SK-N-SH treated with all-trans-retinoic acid at 6 μM for 48 hours (cell line): ENCODE measurements around the gene CHST5.

Source experiments
- ATAC-seq: fragments of 200-7000 bp; cut with Tn5 transposase; 3 replicates; pipeline ENCODE4 v1.9.1; 2020; ENCODE audit warnings: mild to moderate bottlenecking, moderate library complexity
- ARNTL ChIP-seq: fragments of 450-650 bp; formaldehyde crosslinking; IDR thresholded peaks from 2 replicates; pipeline ENCODE4 v1.5.0; 2020; ENCODE audit warnings: low read depth, mild to moderate bottlenecking, moderate library complexity, borderline replicate concordance
- BACH2 ChIP-seq: fragments of 250-450 bp; sonication (Bioruptor Pico); IDR thresholded peaks from 2 replicates; pipeline ENCODE4 v1.9.0; 2021; ENCODE audit warnings: mild to moderate bottlenecking, borderline replicate concordance
- CREB5 ChIP-seq: fragments of 250-450 bp; sonication (Bioruptor Pico); IDR thresholded peaks from 2 replicates; pipeline ENCODE4 v1.5.1; 2020; ENCODE audit warnings: low read depth, mild to moderate bottlenecking, moderate library complexity
- CSDC2 ChIP-seq: fragments of 250-450 bp; sonication (Bioruptor Pico); IDR thresholded peaks from 2 replicates; pipeline ENCODE4 v1.5.0; 2020; ENCODE audit warnings: mild to moderate bottlenecking, moderate library complexity
- CSRNP3 ChIP-seq: fragments of 250-450 bp; sonication (Bioruptor Pico); IDR thresholded peaks from 2 replicates; pipeline ENCODE4 v1.5.1; 2021; ENCODE audit warnings: mild to moderate bottlenecking, moderate library complexity
- ESRRG ChIP-seq: fragments of 250-450 bp; sonication (Bioruptor Pico); IDR thresholded peaks from 2 replicates; pipeline ENCODE4 v1.6.1; 2021; ENCODE audit warnings: mild to moderate bottlenecking
- GLIS3 ChIP-seq: fragments of 250-450 bp; sonication (Bioruptor Pico); IDR thresholded peaks from 2 replicates; pipeline ENCODE4 v1.5.0; 2020; ENCODE audit warnings: mild to moderate bottlenecking, moderate library complexity
- OSR1 ChIP-seq: fragments of 250-450 bp; sonication (Bioruptor Pico); IDR thresholded peaks from 2 replicates; pipeline ENCODE4 v1.8.0; 2022; ENCODE audit warnings: moderate library complexity, mild to moderate bottlenecking, inconsistent platforms
- PATZ1 ChIP-seq: fragments of 250-450 bp; sonication (Bioruptor Pico); IDR thresholded peaks from 2 replicates; pipeline ENCODE4 v1.8.0; 2020; ENCODE audit warnings: mild to moderate bottlenecking, moderate library complexity, borderline replicate concordance
- POU6F1 ChIP-seq: fragments of 250-450 bp; sonication (Bioruptor Pico); IDR thresholded peaks from 2 replicates; pipeline ENCODE4 v1.8.0; 2021; ENCODE audit warnings: low read depth, mild to moderate bottlenecking, moderate library complexity, borderline replicate concordance
- PPARA ChIP-seq: fragments of 250-450 bp; sonication (Bioruptor Pico); IDR thresholded peaks from 2 replicates; pipeline ENCODE4 v1.5.0; 2020; ENCODE audit warnings: mild to moderate bottlenecking, borderline replicate concordance
- SNAI2 ChIP-seq: fragments of 250-450 bp; sonication (Bioruptor Pico); IDR thresholded peaks from 2 replicates; pipeline ENCODE4 v1.5.0; 2020; ENCODE audit warnings: mild to moderate bottlenecking, moderate library complexity
- TOX ChIP-seq: fragments of 250-450 bp; sonication (Bioruptor Pico); IDR thresholded peaks from 2 replicates; pipeline ENCODE4 v1.8.0; 2021; ENCODE audit warnings: mild to moderate bottlenecking, moderate library complexity, borderline replicate concordance
- TSHZ2 ChIP-seq: fragments of 250-450 bp; sonication (Bioruptor Pico); IDR thresholded peaks from 2 replicates; pipeline ENCODE4 v1.5.0; 2020; ENCODE audit warnings: mild to moderate bottlenecking, moderate library complexity
- ZC3H10 ChIP-seq: fragments of 250-450 bp; sonication (Bioruptor Pico); IDR thresholded peaks from 2 replicates; pipeline ENCODE4 v1.5.1; 2021; ENCODE audit warnings: mild to moderate bottlenecking, moderate library complexity
- ZFP3 ChIP-seq: fragments of 250-450 bp; sonication (Bioruptor Pico); IDR thresholded peaks from 2 replicates; pipeline ENCODE4 v1.5.0; 2020; ENCODE audit warnings: mild to moderate bottlenecking, moderate library complexity
- ZFP30 ChIP-seq: fragments of 450-650 bp; formaldehyde crosslinking; IDR thresholded peaks from 2 replicates; pipeline ENCODE4 v1.5.0; 2022; ENCODE audit warnings: mild to moderate bottlenecking, moderate library complexity
- ZNF565 ChIP-seq: fragments of 450-650 bp; formaldehyde crosslinking; conservative IDR thresholded peaks from 2 replicates; pipeline ENCODE4 v1.5.0; 2020; ENCODE audit warnings: low read depth, mild to moderate bottlenecking, moderate library complexity
- ZNF70 ChIP-seq: fragments of 450-650 bp; formaldehyde crosslinking; IDR thresholded peaks from 2 replicates; pipeline ENCODE4 v1.5.0; 2020; ENCODE audit warnings: mild to moderate bottlenecking, moderate library complexity
- ZNF8 ChIP-seq: fragments of 450-650 bp; formaldehyde crosslinking; IDR thresholded peaks from 2 replicates; pipeline ENCODE4 v1.5.0; 2020; ENCODE audit warnings: mild to moderate bottlenecking, moderate library complexity

The CHST5 gene

GRCh38 chr16:75532791-75533190 lies 3.1 kb downstream of the CHST5 start:
- ATAC-seq = no peak
- TF ChIP-seq TOX (CRISPR knock-in tag) = no peak
- no peak for TF ChIP-seq PPARA (CRISPR knock-in tag)

- ATAC-seq = no peak
- no peak for TF ChIP-seq ZNF565 (CRISPR knock-in tag)
- TF ChIP-seq ZC3H10 = no peak
- TF ChIP-seq ESRRG (CRISPR knock-in tag) = no peak
- TF ChIP-seq CSRNP3 = no peak
- TF ChIP-seq BACH2 (CRISPR knock-in tag) = no peak
- no peak for TF ChIP-seq ARNTL (CRISPR knock-in tag)
- TF ChIP-seq ZNF70 (CRISPR knock-in tag) = no peak
- no peak for TF ChIP-seq SNAI2 (CRISPR knock-in tag)
- TF ChIP-seq PPARA (CRISPR knock-in tag) = no peak
- TF ChIP-seq POU6F1 (CRISPR knock-in tag) = no peak
- no peak for TF ChIP-seq CSDC2
- TF ChIP-seq CREB5 (CRISPR knock-in tag) = no peak
- TF ChIP-seq ZFP3 (CRISPR knock-in tag) = no peak
- TF ChIP-seq TOX (CRISPR knock-in tag) = no peak
- TF ChIP-seq GLIS3 = no peak
Measured at GRCh38 chr16:75532142-75532765, 3.7 kb downstream of the CHST5 start.

GRCh38 chr16:75529959-75530358 lies 5.9 kb downstream of the CHST5 start:
- TF ChIP-seq POU6F1 (CRISPR knock-in tag) (no peak), ZNF8 (CRISPR knock-in tag) (no peak)
- no peak for ATAC-seq

- ATAC-seq = no peak
- TF ChIP-seq ZNF70 (CRISPR knock-in tag) (no peak), PATZ1 (CRISPR knock-in tag) (no peak), TOX (CRISPR knock-in tag) (no peak), GLIS3 (no peak), ESRRG (CRISPR knock-in tag) (no peak), OSR1 (CRISPR knock-in tag) (no peak), TSHZ2 (CRISPR knock-in tag) (no peak), ZFP30 (CRISPR knock-in tag) (no peak), ZC3H10 (no peak)
Measured at GRCh38 chr16:75529056-75529905, 6.6 kb downstream of the CHST5 start.
